OCI-M2 (cell line): ENCODE results near the gene GPR137C.

Experiments
- DNase-seq: peaks from one replicate; lab custom pipeline; 2025; ENCODE audit not compliant: unreplicated experiment; lab: John Stamatoyannopoulos, UW

Gene GPR137C

DNA sequence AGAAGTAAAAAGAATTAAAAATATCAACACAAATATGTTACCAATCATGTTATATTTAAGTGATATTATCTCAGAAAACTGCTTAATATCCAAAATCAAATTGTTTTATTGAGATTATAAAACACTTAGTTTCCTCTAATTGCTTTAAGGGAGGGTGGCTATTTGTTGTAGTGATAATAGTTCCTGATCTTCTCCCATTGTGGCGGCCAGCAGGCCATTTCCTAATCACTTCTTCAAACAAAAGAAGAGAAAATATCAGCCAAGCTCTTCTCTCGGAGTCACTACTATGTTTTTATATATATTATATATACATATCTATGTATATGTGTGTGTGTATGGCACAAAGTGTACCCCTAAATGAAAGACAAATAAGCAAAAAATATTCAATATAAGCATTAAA lies 111.2 kb downstream of the GPR137C start:
- no peak for DNase-seq

- DNase-seq = no peak
Measured at GRCh38 chr14:52678591-52678990, 126.0 kb downstream of the GPR137C start.

GRCh38 chr14:52683985-52684520 lies 131.4 kb downstream of the GPR137C start:
- DNase-seq = no peak

GRCh38 chr14:52686176-52686575 lies 133.5 kb downstream of the GPR137C start:
- no peak for DNase-seq
